GM10248 (cell line): ENCODE data around the gene TMEM19.

Experiments
- CTCF ChIA-PET: fragments of 300-600 bp; sonication (Branson Sonifier 250); formaldehyde crosslinking; extraction: SDS; loops from one replicate; lab custom pipeline; 2021; ENCODE audit warnings: antibody characterized with exemption; lab: Yijun Ruan, JAX
- POLR2A ChIA-PET: fragments of 350-650 bp; sonication (Branson Sonifier 250); formaldehyde crosslinking; extraction: SDS; loops from one replicate; lab custom pipeline; 2020; ENCODE audit warnings: antibody characterized with exemption; lab: Yijun Ruan, JAX
- DNase-seq: peaks from one replicate; pipeline ENCODE4 v3.0.0; 2012; ENCODE audit errors: extremely low spot score
- TF ChIP-seq, protein P1 (sequence below): IDR thresholded peaks from 2 replicates; pipeline ENCODE4 v1.5.1; 2012; ENCODE audit warnings: mild to moderate bottlenecking, low read depth; ENCODE audit errors: extremely low read depth, missing control alignments, control extremely low read depth

The TMEM19 gene

GRCh38 chr12:71746974-71747611, 61.2 kb downstream of the TMEM19 start:
- TF ChIP-seq, protein P1, sequence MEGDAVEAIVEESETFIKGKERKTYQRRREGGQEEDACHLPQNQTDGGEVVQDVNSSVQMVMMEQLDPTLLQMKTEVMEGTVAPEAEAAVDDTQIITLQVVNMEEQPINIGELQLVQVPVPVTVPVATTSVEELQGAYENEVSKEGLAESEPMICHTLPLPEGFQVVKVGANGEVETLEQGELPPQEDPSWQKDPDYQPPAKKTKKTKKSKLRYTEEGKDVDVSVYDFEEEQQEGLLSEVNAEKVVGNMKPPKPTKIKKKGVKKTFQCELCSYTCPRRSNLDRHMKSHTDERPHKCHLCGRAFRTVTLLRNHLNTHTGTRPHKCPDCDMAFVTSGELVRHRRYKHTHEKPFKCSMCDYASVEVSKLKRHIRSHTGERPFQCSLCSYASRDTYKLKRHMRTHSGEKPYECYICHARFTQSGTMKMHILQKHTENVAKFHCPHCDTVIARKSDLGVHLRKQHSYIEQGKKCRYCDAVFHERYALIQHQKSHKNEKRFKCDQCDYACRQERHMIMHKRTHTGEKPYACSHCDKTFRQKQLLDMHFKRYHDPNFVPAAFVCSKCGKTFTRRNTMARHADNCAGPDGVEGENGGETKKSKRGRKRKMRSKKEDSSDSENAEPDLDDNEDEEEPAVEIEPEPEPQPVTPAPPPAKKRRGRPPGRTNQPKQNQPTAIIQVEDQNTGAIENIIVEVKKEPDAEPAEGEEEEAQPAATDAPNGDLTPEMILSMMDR, result peak; percentile 89
- CTCF ChIA-PET, result interaction anchor here (0.5 to 6.4 kb wide), 64 partner anchors 9 to 1015 kb away, joined by 3 to 72 read pairs (median 4); partner anchors contain the start of genes THAP2, TMEM19 and ZFC3H1
- POLR2A ChIA-PET, result interaction anchor here (0.6 to 0.8 kb wide), 3 partner anchors 9 to 911 kb away, joined by 3 read pairs; no protein-coding TSS in a partner anchor
- peak; percentile 49 for DNase-seq

- TF ChIP-seq, protein P1, result no peak
- ChIA-PET POLR2A (interaction anchor here (0.8 kb wide), 1 partner anchor 8 kb away, joined by 3 read pairs; no protein-coding TSS in a partner anchor), CTCF (interaction anchor here (0.8 to 6.4 kb wide), 34 partner anchors 8 to 1015 kb away, joined by 3 to 72 read pairs (median 6); partner anchors contain the start of genes THAP2, TMEM19 and ZFC3H1)
- DNase-seq, result no peak
Measured at GRCh38 chr12:71748081-71748850, 62.4 kb downstream of the TMEM19 start.

DNA sequence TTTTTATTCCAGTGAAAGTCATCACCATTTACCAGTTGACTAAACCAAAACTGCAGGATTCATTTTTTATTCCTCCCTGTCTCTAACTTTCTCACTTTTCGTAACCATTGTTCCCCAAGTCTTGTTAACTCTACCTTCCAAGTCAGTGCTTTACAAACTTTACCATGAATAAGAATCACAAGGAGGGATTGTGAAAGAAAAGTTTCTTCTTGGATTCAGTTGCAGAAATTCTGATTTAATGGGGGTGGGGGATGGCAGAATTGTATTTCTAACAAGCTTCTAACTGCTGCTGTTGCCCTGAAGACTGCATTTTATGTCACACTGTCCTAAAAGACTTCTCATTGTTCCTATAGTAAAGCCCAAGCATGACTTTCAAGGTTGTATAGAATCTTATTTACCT, 63.8 kb downstream of the TMEM19 start:
- DNase-seq, result no peak
- ChIA-PET CTCF (interaction anchor here (1.0 to 6.4 kb wide), 11 partner anchors 9 to 334 kb away, joined by 3 to 72 read pairs (median 5); partner anchors contain the start of genes THAP2, TMEM19 and ZFC3H1), POLR2A (no interaction called here)
- TF ChIP-seq, protein P1, result no peak

DNA sequence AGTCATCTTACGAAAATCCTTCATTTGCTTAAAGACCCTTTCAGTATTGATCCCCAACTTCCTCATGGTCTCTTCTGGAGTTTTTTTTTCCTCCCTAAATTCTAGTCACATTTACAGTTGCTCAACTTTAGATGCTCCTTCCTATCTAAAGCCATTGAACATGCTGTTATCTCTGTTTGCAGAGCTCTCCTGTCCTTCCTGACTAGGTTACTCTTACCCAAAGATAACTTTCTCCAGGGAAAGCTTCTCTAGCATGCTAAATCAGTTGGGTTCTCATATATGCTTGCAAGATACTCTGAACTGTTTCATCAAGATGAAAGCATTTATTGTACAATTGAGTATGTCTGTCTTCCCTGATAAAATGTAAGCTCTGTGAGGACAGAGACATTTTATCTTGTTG, 67.0 kb downstream of the TMEM19 start:
- ChIA-PET POLR2A (no interaction called here), CTCF (interaction anchor here (1.0 to 4.1 kb wide), 3 partner anchors 112 to 337 kb away, joined by 3 to 18 read pairs (median 5); no protein-coding TSS in a partner anchor)
- no peak for DNase-seq
- TF ChIP-seq, protein P1, result no peak
